Measurements from ENCODE around the gene PRKN.

Gene PRKN

GRCh38 chr6:162671580-162672165 is 55.9 kb downstream of the PRKN start:
- no peak for DNase-seq

- DNase-seq = no peak
Observed at GRCh38 chr6:162670345-162670744, 57.2 kb downstream of the PRKN start.

GRCh38 chr6:162666246-162666645 is 61.3 kb downstream of the PRKN start:
- DNase-seq = no peak

GRCh38 chr6:162653808-162654207 is 73.8 kb downstream of the PRKN start:
- DNase-seq = no peak

- DNase-seq = no peak
Observed at GRCh38 chr6:162651505-162651904, 76.1 kb downstream of the PRKN start.

- DNase-seq = no peak
Observed at GRCh38 chr6:162649271-162649670, 78.3 kb downstream of the PRKN start.

- DNase-seq = no peak
Observed at GRCh38 chr6:162644153-162644552, 83.4 kb downstream of the PRKN start.

- no peak for DNase-seq
Observed at GRCh38 chr6:162640756-162641155, 86.8 kb downstream of the PRKN start.

- DNase-seq = no peak
Observed at GRCh38 chr6:162639951-162640350, 87.6 kb downstream of the PRKN start.

- no peak for DNase-seq
Observed at GRCh38 chr6:162638931-162639574, 88.5 kb downstream of the PRKN start.

GRCh38 chr6:162637317-162637716 is 90.2 kb downstream of the PRKN start:
- DNase-seq = no peak

- no peak for DNase-seq
Observed at GRCh38 chr6:162636167-162636566, 91.4 kb downstream of the PRKN start.

GRCh38 chr6:162631546-162631945 is 96.0 kb downstream of the PRKN start:
- no peak for DNase-seq

GRCh38 chr6:162630069-162630468 is 97.5 kb downstream of the PRKN start:
- no peak for DNase-seq

- no peak for DNase-seq
Observed at GRCh38 chr6:162627825-162628224, 99.7 kb downstream of the PRKN start.

GRCh38 chr6:162627362-162627761 is 100.2 kb downstream of the PRKN start:
- no peak for DNase-seq

GRCh38 chr6:162626869-162627268 is 100.7 kb downstream of the PRKN start:
- no peak for DNase-seq

- no peak for DNase-seq
Observed at GRCh38 chr6:162625846-162626540, 101.6 kb downstream of the PRKN start.

GRCh38 chr6:162622572-162622971 is 105.0 kb downstream of the PRKN start:
- DNase-seq = no peak

- no peak for DNase-seq
Observed at GRCh38 chr6:162621246-162621645, 106.3 kb downstream of the PRKN start.

GRCh38 chr6:162620073-162620472 is 107.5 kb downstream of the PRKN start:
- DNase-seq = no peak

GRCh38 chr6:162618448-162619002 is 109.0 kb downstream of the PRKN start:
- DNase-seq = no peak

- no peak for DNase-seq
Observed at GRCh38 chr6:162615016-162615705, 112.4 kb downstream of the PRKN start.

All from stimulated activated CD4-positive, alpha-beta T cell treated with anti-CD3 and anti-CD28 coated beads, Interleukin-4, amount 100 ng/mL, for 4 hours (primary cell).